Nasal cavity respiratory epithelium epithelial cell of viscerocranial mucosa (primary cell): Measurements from ENCODE around the gene MYBPC1. TPM values are rescaled to one million over a fixed set of nuclear protein-coding genes. Genes with fewer than 3 reads are reported as not detected.

ENCODE experiments used
- total RNA-seq: library from RNA; depleted of rRNA; stranded (reverse); fragments of >200 nt; gene quantifications from 2 replicates; pipeline ENCODE4 v1.2.3, GENCODE V29; 2014

Gene MYBPC1, protein sequence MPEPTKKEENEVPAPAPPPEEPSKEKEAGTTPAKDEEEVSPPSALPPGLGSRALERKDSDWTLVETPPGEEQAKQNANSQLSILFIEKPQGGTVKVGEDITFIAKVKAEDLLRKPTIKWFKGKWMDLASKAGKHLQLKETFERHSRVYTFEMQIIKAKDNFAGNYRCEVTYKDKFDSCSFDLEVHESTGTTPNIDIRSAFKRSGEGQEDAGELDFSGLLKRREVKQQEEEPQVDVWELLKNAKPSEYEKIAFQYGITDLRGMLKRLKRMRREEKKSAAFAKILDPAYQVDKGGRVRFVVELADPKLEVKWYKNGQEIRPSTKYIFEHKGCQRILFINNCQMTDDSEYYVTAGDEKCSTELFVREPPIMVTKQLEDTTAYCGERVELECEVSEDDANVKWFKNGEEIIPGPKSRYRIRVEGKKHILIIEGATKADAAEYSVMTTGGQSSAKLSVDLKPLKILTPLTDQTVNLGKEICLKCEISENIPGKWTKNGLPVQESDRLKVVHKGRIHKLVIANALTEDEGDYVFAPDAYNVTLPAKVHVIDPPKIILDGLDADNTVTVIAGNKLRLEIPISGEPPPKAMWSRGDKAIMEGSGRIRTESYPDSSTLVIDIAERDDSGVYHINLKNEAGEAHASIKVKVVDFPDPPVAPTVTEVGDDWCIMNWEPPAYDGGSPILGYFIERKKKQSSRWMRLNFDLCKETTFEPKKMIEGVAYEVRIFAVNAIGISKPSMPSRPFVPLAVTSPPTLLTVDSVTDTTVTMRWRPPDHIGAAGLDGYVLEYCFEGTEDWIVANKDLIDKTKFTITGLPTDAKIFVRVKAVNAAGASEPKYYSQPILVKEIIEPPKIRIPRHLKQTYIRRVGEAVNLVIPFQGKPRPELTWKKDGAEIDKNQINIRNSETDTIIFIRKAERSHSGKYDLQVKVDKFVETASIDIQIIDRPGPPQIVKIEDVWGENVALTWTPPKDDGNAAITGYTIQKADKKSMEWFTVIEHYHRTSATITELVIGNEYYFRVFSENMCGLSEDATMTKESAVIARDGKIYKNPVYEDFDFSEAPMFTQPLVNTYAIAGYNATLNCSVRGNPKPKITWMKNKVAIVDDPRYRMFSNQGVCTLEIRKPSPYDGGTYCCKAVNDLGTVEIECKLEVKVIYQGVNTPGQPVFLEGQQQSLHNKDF
- not detected in 2 replicates for total RNA-seq

DNA sequence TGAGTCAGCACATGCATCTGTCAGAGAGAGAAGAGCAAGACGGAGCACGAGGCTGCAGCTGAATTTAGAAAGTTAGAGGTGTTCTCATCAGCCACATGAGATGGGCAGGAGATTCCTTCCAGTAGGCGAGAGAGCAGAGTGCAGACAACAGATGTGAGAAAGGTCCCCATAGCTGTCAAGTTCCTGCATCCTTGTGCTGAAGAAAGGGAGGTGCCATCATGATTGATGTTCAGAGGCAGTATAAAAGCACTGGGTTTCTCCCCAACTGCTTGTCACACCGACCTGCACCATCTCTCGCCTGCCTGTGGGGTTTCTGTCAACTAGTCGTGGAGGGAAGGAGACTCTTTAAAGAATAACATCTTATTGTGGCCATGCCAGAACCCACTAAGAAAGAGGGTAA, at the start of gene MYBPC1:
MYBPC1 (plus strand) TSS at position 272 of the 400 bp plus-strand sequence; CDS start at position 372, 100 bp downstream.

DNA sequence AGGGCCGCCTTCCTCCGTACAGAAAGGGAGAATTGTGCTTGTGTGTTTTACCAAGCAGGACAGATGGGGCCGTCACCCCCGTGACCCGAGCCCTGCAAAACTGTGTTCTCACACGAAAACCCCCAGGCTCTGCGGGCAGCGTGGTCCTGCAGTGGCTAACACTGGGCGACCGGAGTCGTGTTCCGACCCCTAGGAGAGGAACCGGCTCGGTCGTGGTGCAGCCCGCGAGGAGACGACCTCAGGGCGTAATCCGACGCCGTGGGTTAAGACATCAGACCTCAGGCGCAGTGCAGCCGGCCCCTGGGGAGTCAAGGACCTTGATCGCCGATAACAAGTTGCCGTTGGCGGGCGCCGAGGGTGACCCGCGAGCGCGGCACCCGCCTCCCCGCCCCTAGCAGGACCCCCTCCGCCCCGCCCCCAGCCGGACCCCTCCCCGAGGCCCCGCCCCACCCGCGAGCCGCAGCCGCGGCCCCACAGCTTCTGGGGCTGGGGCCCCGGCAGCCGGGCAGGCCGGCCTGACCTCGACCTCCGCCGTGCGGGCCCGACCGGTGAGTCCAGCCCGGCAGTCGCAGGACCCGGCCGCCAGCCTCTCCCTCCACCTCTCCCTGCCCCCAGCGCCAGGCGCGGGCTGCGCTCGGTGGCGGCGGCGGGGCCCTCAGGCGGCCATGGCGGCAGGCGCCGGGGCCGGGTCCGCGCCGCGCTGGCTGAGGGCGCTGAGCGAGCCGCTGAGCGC, 102.6 kb downstream of the MYBPC1 start, which contains the start of gene CHPT1:
CHPT1 (plus strand) TSS at position 444 of the 733 bp plus-strand sequence; CDS start at position 666, 222 bp downstream.

Other genes starting within 250 kb of the MYBPC1 start
- 48.2 and 94.0 TPM in 2 replicates for gene ARL1, start 187.2 kb upstream of the MYBPC1 start, total RNA-seq
- not detected in 2 replicates for gene SPIC, start 119.6 kb upstream of the MYBPC1 start, total RNA-seq
- 3.4 and 10.3 TPM in 2 replicates for gene CHPT1, start 102.7 kb downstream of the MYBPC1 start, total RNA-seq
- gene SYCP3, start 144.5 kb downstream of the MYBPC1 start, total RNA-seq, result under 0.01 and 0.36 TPM in 2 replicates
- gene GNPTAB, start 236.0 kb downstream of the MYBPC1 start, total RNA-seq, result 22.2 and 41.9 TPM in 2 replicates